ENCODE results near the gene ZBTB21.
"Not testable (repeated sequence)": the region's sequence is repeated elsewhere in the genome, so short reads cannot be mapped to it uniquely, and the experiment has no call there.

The ZBTB21 gene

DNA sequence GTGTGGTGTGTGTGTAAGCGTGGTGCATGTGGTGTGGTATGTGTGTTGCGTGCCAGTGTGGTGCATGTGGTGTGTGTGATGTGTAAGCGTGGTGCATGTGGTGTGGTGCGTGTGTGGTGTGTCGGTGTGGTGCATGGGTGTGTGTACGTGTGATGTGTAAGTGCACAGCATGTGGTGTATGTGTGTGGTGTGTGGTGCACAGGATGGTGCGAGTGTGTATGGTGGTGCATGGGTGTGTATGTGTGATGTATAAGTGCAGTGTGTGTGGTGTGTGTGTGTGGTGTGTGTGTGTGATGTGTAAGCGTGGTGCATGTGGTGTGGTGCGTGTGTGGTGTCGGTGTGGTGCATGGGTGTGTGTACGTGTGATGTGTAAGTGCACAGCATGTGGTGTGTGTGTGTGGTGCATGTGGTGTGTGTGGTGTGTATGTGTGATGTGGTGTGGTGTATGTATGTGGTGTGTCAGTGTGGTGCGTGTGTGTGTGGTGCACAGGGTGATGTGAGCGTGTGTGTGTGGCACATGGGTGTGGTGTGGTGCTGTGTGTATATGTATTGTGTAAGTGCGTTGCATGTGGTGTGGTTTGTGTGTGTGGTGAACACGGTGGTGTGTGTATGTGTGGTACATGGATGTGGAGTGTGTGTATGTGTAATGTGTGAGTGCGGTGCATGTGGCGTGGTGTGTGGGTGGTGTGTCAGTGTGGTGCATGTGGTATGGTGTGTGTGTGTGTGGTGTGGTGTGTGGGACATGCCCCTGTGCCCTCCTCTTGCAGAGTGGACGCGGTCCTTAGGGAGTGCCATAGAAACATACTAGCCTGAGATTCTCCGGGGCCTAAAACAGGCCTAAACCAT is 55.3 kb downstream of the ZBTB21 start:
- Mint-ChIP-seq H3K9me3 (no peaks in the 10 kb centered on the region), H3K4me3 (peak overlapping the region; percentile 59), H3K27me3 (peaks cover 43% of the 10 kb centered on the region), H3K4me1 (ENCODE audit: low read depth) (peaks cover 23% of the 10 kb centered on the region), H3K27ac (peak overlapping the region; percentile 52), H3K36me3 (ENCODE audit: low read depth) (no peaks in the 10 kb centered on the region)
- no peak for DNase-seq

DNA sequence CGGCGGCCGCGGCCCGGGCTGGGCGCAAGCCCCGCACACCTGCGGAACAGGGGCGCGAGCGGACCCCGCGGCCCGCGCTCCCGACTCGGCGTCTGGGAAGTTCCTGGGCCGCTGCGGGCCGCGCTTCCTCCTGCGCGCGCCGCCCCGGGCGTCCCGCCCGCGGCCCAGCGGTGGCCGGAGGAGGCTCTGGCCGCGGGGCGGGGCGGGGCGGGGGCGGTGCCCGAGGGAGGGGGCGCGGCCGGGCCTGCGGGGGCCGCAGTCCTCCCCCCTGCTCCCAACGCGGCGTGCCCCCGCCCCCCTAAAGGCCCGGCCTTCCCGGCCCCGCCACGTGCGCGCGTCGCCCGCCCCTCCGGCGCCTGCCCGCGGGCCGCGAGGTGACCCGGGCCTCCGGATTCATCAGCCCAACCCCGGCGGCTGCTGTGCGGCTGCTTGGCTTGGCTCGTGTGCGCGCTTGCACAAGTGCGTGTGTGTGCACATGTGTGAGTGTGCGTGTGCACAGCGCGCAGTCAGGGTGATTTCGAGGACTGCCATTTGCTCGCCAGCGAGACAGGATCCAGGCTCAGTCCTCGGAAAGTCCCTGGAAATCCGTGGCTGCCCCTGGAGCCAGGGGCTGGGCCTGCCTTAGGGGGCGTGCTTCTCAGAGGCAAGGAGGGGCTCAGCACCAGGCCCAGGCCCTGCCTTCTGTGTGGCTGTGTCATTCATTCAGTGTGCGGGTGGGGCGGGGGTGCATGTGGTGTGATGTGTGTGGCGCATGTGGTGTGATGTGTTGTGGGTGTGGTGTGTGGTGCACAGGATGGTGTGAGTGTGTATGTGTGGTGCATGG is 56.1 kb downstream of the ZBTB21 start, which contains the start of gene C2CD2:
Gene C2CD2 (minus strand): TSS at position 188 of the 823 bp plus-strand sequence. CDS start 370 bp downstream, outside the sequence.
- DNase-seq, result peak; percentile 59
- H3K27me3 Mint-ChIP-seq, result peaks cover 43% of the 10 kb centered on the region
- H3K4me1 Mint-ChIP-seq (ENCODE audit: low read depth), result peaks cover 23% of the 10 kb centered on the region
- H3K27ac Mint-ChIP-seq, result peak within 1 kb of the TSS; percentile 52
- no peaks in the 10 kb centered on the region for H3K36me3 Mint-ChIP-seq (ENCODE audit: low read depth)
- H3K4me3 Mint-ChIP-seq, result peak within 1 kb of the TSS; percentile 59
- H3K9me3 Mint-ChIP-seq, result no peaks in the 10 kb centered on the region

- DNase-seq, result peak; percentile 47
- Mint-ChIP-seq H3K4me1 (ENCODE audit: low read depth) (peaks cover 23% of the 10 kb centered on the region), H3K4me3 (peak overlapping the region; percentile 38), H3K27me3 (peaks cover 43% of the 10 kb centered on the region), H3K27ac (no peak overlapping the region), H3K36me3 (ENCODE audit: low read depth) (no peaks in the 10 kb centered on the region), H3K9me3 (no peaks in the 10 kb centered on the region)
Measured at GRCh38 chr21:41953249-41953830, 56.8 kb downstream of the ZBTB21 start.

GRCh38 chr21:41952568-41953248 is 57.5 kb downstream of the ZBTB21 start:
- H3K4me3 Mint-ChIP-seq, result peak overlapping the region; percentile 38
- peak; percentile 35 for DNase-seq
- no peaks in the 10 kb centered on the region for H3K36me3 Mint-ChIP-seq (ENCODE audit: low read depth)
- no peaks in the 10 kb centered on the region for H3K9me3 Mint-ChIP-seq
- H3K27ac Mint-ChIP-seq, result no peak overlapping the region
- peaks cover 24% of the 10 kb centered on the region for H3K4me1 Mint-ChIP-seq (ENCODE audit: low read depth)
- peaks cover 43% of the 10 kb centered on the region for H3K27me3 Mint-ChIP-seq

GRCh38 chr21:41951876-41952567 is 58.1 kb downstream of the ZBTB21 start:
- no peaks in the 10 kb centered on the region for H3K9me3 Mint-ChIP-seq

GRCh38 chr21:41950941-41951351 is 59.2 kb downstream of the ZBTB21 start:
- no peak overlapping the region for H3K27ac Mint-ChIP-seq
- H3K4me3 Mint-ChIP-seq, result no peak overlapping the region
- no peaks in the 10 kb centered on the region for H3K36me3 Mint-ChIP-seq (ENCODE audit: low read depth)
- H3K9me3 Mint-ChIP-seq, result no peaks in the 10 kb centered on the region
- H3K27me3 Mint-ChIP-seq, result peaks cover 43% of the 10 kb centered on the region
- DNase-seq, result no peak
- H3K4me1 Mint-ChIP-seq (ENCODE audit: low read depth), result peaks cover 15% of the 10 kb centered on the region

More at GRCh38 chr21:41951876-41952567, 58.1 kb downstream of the ZBTB21 start:
- Mint-ChIP-seq H3K36me3 (ENCODE audit: low read depth) (no peaks in the 10 kb centered on the region), H3K27me3 (peaks cover 43% of the 10 kb centered on the region), H3K27ac (no peak overlapping the region), H3K4me3 (peak overlapping the region; percentile 38), H3K4me1 (ENCODE audit: low read depth) (peaks cover 18% of the 10 kb centered on the region)
- DNase-seq, result no peak

GRCh38 chr21:41949631-41950030 is 60.5 kb downstream of the ZBTB21 start:
- not testable (repeated sequence) for DNase-seq; H3K9me3 Mint-ChIP-seq; H3K27ac Mint-ChIP-seq; H3K36me3 Mint-ChIP-seq (ENCODE audit: low read depth); H3K4me3 Mint-ChIP-seq
- Mint-ChIP-seq H3K27me3 (peaks cover 33% of the 10 kb centered on the region), H3K4me1 (ENCODE audit: low read depth) (peaks cover 14% of the 10 kb centered on the region)

GRCh38 chr21:41948901-41949300 is 61.3 kb downstream of the ZBTB21 start:
- no peaks in the 10 kb centered on the region for H3K9me3 Mint-ChIP-seq
- H3K4me1 Mint-ChIP-seq (ENCODE audit: low read depth), result peaks cover 8% of the 10 kb centered on the region
- H3K27ac Mint-ChIP-seq, result no peak overlapping the region
- no peaks in the 10 kb centered on the region for H3K36me3 Mint-ChIP-seq (ENCODE audit: low read depth)
- H3K4me3 Mint-ChIP-seq, result no peak overlapping the region
- DNase-seq, result no peak
- H3K27me3 Mint-ChIP-seq, result peaks cover 27% of the 10 kb centered on the region

DNA sequence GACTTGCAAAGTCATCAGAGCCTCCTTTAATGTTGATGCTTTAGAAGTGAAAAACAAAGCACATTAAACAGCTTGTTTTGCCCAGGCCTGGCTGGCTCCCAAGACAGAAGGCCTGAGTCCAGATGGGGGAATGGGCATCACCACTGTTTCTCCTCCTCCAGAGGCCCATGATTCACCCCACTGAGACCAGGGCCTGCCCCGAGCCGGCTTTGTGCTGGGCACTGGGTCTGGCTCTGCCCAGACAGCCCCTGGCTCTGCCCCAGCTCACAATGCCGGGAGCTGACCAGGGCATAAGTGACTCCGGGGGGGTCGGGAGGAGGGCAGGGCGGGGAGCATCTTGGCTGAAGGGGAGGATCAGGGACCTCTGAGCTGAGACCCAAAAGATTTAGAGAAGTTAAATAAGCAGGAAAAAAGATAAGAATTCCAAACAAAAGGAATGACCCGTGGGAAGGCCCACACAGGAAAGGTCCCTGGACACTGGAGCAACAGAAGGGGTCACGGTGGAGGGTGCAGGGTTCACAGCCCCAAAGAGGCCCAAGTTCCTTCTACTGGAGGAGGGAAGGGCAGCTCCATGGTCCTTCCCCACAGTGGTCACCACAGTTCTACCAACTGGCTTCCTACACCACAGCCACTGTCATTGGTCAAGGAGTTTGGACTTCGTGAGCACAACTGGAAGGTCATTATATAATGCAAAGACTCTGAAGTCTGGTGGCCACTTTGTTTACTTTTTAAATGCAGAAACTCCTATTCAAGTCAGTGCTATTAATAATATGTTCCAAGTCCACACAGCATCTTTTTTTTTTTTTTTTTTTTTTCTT is 61.9 kb downstream of the ZBTB21 start:
- no peak overlapping the region for H3K27ac Mint-ChIP-seq
- H3K4me1 Mint-ChIP-seq (ENCODE audit: low read depth), result peaks cover 8% of the 10 kb centered on the region
- no peaks in the 10 kb centered on the region for H3K36me3 Mint-ChIP-seq (ENCODE audit: low read depth)
- no peak overlapping the region for H3K4me3 Mint-ChIP-seq
- H3K9me3 Mint-ChIP-seq, result no peaks in the 10 kb centered on the region
- H3K27me3 Mint-ChIP-seq, result peaks cover 27% of the 10 kb centered on the region
- no peak for DNase-seq

DNA sequence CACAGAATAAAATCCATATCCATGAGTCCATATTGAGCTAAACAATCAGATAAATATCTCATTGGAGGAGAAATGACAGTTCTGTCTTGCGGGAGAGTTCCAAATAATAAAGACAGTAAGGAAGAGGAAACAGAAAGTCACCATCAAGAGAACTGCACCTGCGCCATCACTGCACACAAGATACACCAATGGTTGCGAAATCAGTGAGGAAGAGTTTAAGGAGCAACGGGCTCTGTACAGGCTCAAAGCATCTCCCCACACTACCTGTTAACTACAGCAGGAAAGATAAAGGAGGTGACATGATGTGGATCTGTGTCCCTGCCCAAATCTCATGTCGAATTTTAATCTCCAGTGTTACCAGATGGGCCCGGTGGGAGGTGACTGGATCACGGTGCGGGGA is 64.2 kb downstream of the ZBTB21 start:
- no peak for DNase-seq
- Mint-ChIP-seq H3K27ac (no peak overlapping the region), H3K36me3 (ENCODE audit: low read depth) (no peaks in the 10 kb centered on the region)

DNA sequence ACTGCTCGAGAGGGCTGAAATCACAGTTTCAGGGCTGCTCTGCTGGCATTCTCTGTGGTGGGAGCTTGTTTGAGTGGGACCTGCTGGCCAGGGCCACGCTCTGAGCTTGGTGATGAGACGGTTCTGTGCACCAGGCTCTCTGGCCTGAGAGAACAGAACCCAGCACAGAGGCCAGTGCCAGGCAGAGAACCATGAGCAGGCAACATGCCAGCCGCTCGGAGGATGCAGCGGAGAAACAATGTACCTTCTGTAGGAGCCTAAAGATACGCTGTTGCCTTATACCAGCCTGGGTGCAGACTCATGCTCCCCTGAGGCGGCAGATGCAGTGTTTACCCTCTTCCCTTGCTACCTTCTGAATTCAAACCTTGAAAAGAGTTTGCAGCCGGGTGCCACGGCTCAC is 66.3 kb downstream of the ZBTB21 start:
- Mint-ChIP-seq H3K4me3 (no peak overlapping the region), H3K36me3 (ENCODE audit: low read depth) (no peaks in the 10 kb centered on the region), H3K4me1 (ENCODE audit: low read depth) (peaks cover 1% of the 10 kb centered on the region), H3K27ac (no peak overlapping the region), H3K9me3 (no peaks in the 10 kb centered on the region), H3K27me3 (no peaks in the 10 kb centered on the region)
- DNase-seq, result no peak

More for the DNA sequence above, 64.2 kb downstream of the ZBTB21 start:
- H3K9me3 Mint-ChIP-seq, result no peaks in the 10 kb centered on the region
- H3K27me3 Mint-ChIP-seq, result peaks cover 6% of the 10 kb centered on the region
- H3K4me1 Mint-ChIP-seq (ENCODE audit: low read depth), result peaks cover 1% of the 10 kb centered on the region
- no peak overlapping the region for H3K4me3 Mint-ChIP-seq

DNA sequence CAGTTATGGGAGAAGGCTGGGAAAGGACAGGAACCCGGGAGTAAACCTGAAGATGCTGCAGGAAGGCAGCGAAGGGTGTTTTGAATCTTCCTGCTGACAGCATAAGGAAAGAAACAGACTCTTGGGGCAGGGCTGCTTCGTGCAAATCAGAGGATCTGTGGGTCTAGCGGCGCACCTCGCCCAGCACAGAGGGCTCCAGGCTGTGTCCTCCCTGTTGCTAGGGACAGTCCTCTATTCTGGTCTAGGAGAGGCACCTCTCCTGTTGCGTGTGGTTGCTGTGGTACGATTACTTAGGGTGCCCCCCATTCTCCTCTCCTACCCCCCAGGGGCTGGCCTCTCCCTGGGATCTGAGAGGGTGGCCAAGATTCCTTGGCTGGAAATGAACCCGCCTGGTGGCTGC is 67.7 kb downstream of the ZBTB21 start:
- no peak for DNase-seq
- H3K36me3 Mint-ChIP-seq (ENCODE audit: low read depth), result no peaks in the 10 kb centered on the region
- no peak overlapping the region for H3K27ac Mint-ChIP-seq
- H3K4me3 Mint-ChIP-seq, result no peak overlapping the region
- H3K4me1 Mint-ChIP-seq (ENCODE audit: low read depth), result no peaks in the 10 kb centered on the region
- no peaks in the 10 kb centered on the region for H3K9me3 Mint-ChIP-seq
- H3K27me3 Mint-ChIP-seq, result no peaks in the 10 kb centered on the region

DNA sequence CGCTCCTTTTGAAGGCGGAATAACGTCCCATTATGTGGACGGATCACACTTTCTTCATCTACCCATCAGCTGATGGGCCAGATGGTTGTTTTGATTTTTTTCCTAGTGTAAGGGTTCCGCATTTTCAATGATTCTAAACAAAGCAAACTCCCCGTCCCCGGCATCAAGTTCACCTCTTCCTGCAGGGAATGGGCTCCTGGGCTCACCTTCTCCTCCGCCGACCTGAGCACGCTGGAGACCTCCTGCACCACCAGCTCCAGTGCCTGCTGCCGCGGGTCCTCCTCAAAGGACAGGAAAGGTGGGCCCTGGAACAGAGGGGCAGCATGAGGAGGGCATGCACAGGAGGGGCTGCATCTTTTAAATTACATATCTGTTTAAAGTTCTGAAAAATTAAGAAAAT is 68.2 kb downstream of the ZBTB21 start:
- no peaks in the 10 kb centered on the region for H3K36me3 Mint-ChIP-seq (ENCODE audit: low read depth)
- H3K9me3 Mint-ChIP-seq, result no peaks in the 10 kb centered on the region
- H3K27me3 Mint-ChIP-seq, result no peaks in the 10 kb centered on the region
- no peak overlapping the region for H3K4me3 Mint-ChIP-seq
- no peaks in the 10 kb centered on the region for H3K4me1 Mint-ChIP-seq (ENCODE audit: low read depth)
- DNase-seq, result no peak
- no peak overlapping the region for H3K27ac Mint-ChIP-seq

All from activated T-cell treated with anti-CD3 and anti-CD28 coated beads, Interleukin-2, amount 50 U/mL, for 24 hours (primary cell).